NCI-H1930 (cell line): ENCODE measurements around the gene DESI1.
"Not testable (repeated sequence)": the region's sequence is repeated elsewhere in the genome, so short reads cannot be mapped to it uniquely, and the experiment has no call there.

Experiments used
- DNase-seq, 2 experiments: peaks; one replicate each; lab custom pipeline; 2025; lab: John Stamatoyannopoulos, UW

DESI1 gene

DNA sequence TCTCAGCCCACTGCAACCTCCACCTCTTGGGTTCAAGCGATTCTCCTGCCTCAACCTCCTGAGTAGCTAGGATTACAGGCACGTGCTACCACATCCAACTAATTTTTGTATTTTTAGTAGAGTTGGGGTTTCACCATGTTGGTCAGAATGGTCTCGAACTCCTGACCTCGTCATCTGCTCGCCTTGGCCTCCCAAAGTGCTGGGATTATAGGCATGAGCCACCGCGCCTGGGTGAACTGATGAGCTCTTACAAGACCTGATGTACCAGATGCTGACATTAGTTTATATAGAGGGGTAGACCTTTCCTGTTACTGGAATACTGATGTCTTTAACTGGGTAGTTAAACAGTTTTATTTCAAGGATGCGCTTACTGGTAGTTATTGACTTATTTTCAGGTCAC is 13.8 kb upstream of the DESI1 start:
- not testable (repeated sequence) for DNase-seq

DNA sequence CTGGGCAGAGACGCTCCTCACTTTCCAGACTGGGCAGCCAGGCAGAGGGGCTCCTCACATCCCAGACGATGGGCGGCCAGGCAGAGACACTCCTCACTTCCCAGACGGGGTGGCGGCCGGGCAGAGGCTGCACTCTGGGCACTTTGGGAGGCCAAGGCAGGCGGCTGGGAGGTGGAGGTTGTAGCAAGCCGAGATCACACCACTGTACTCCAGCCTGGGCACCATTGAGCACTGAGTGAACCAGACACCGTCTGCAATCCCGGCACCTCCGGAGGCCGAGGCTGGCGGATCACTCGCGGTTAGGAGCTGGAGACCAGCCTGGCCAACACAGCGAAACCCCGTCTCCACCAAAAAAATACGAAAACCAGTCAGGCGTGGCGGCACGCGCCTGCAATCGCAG is 10.8 kb upstream of the DESI1 start:
- DNase-seq: not testable (repeated sequence)

DNA sequence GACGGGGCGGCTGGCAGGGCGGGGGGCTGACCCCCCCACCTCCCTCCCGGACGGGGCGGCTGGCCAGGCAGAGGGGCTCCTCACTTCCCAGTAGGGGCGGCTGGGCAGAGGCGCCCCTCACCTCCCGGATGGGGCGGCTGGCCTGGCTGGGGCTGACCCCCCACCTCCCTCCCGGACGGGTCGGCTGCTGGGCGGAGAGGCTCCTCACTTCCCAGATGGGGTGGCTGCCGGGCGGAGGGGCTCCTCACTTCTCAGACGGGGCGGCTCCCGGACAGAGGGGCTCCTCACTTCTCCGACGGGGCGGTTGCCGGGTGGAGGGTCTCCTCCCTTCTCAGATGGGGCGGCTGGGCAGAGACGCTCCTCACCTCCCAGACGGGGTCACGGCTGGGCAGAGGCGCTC is 10.3 kb upstream of the DESI1 start:
- not testable (repeated sequence) for DNase-seq

DNA sequence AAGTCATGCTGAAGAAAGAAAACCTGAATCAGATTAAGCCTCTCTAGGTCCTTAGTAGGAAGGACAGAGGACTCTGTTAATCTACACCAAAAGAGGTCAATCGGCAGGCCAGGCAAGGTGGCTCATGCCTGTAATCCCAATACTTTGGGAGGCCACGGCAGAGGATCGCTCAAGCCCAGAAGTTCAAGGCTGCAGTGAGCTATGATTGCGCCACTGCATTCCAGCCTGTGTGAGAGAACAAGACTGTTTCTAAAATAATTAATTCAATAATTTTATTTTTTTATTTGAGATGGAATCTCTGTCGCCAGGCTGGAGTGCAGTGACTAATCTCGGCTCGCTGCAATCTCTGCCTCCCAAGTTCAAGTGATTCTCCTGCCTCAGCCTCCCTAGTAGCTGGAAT is 4.7 kb upstream of the DESI1 start:
- DNase-seq: no peak

DNA sequence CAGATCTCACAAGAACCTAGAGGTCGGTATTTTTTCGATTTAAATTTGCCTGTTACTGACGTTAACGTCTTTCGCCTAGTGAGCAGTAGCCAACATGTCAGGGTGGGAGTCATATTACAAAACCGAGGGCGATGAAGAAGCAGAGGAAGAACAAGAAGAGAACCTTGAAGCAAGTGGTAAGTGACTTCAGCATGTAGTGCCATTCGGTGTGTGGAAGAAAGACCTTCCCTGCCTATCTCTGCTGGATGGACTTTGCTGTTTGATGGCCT is 1.0 kb upstream of the DESI1 start:
- no peak for DNase-seq

DNA sequence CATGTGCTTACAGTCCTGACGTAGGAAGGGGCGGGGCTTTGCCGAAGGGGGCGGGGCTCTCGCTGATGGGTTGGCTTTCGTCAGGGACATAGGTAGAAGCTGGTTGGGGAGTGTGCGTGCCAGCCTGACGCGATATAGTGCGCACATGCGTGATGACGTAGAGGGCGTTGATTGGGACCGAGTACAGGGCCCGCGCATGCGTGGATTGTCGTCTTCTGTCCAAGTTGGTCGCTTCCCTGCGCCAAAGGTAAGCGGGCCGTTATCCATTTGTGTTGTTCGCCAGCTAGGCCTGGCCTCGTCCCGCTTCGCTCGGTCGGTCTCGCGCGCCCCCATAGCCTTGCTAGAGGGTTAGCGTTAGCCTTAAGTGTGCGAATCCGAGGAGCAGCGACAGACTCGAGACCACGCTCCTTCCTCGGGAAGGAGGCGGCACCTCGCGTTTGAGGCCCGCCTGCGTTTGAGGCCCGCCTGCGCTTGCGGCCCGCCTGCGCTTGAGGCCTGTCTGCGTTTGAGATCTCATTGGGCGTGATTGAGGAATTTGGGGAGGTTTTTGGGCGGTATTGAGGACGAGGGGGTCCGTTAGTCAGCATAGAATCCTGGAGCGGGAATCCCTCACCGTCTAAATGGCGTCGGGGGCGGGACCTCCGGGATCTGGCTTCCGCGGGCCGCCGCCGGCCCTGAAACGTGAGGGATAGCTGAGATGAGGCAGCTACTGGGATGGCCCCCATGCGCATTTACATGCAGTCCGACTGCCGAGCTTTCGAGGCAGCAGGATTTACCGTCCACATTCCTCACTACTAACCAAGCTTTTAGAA is 462 bp upstream of the DESI1 start, which contains the start of gene XRCC6:
Gene XRCC6, plus strand, starts transcription at position 197 of the 812 bp plus-strand sequence. CDS start 710 bp downstream, outside the sequence.
- DNase-seq: peak; percentile 98

DNA sequence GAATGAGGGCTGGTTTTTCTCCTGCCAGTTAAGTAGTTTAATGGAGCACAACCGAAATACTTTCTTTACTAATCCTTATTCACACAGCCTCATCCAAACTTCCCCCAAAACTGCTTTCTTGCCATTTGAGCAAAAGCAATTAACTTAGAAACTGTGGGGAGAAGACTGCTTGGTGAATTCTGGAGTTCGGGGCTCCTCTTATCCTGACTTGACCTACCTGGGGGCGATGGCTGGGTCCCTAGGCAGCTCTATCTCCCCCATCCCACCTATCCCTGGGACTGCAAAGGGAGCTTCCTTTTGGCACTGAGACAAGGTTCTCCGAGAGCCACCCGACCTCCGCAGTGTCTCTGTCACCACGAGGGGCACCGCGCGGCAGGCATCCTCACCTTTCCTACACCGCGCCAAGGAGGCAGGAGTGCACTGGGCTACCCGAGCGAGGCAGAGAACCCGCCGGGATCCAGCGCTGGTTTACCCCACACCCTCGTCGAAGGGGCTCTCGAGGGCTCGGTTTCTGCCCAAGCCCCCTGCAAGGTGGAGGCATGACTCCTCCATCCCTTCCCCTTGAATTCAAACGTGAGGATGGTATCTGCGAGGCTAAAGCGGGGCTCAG is 759 bp downstream of the DESI1 start:
- DNase-seq: no peak

DNA sequence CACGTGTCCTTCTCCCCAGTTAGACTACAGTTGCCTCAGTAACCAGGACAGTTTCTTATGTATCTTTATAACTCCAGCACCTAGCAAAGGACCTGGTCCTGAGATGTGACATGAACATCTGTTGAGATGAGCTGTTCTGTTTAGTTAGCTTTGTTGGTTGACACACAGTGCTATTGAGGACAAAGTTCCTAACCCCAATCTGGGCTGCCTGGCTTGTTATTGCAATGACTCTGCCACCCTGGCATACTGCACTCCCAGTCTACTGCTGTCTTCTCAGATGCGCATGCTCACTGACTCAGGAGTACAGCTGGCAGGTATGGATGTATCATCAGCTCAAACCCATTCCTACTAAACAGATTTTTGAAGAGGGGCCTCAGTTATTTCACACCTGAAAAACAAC is 7.4 kb downstream of the DESI1 start:
- no peak for DNase-seq

DNA sequence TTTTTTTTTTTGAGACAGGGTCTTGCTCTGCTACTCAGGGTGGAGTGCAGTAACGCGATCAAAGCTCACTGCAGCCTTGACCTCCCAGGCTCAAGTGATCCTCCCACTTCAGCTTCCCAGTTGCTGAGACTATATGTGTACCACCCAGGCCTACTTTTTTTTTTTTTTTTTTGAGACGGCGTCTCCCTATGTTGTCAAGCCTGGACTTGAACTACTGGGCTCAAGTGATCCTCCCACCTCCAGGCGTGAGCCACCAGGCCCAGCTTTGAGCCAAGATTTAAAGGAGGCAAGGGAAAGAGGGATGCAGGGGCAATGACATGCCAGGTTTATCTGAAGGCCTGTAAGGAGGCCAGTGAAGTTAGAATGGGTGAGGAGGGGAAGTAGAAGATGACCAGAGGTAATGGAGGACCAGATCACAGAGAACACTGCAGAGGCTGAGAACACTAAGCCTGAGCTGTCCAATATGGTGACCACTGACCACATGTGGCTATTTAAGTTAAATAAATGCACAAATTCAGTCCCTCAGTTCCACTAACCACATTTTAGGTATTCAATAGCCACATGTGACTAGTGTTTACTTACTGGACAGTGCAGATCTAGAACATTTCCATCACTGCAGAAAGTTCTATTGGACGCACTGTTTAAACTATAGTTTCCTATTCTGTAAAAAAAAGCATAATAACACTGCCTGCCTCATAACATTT is 8.1 kb downstream of the DESI1 start:
- DNase-seq: no peak

DNA sequence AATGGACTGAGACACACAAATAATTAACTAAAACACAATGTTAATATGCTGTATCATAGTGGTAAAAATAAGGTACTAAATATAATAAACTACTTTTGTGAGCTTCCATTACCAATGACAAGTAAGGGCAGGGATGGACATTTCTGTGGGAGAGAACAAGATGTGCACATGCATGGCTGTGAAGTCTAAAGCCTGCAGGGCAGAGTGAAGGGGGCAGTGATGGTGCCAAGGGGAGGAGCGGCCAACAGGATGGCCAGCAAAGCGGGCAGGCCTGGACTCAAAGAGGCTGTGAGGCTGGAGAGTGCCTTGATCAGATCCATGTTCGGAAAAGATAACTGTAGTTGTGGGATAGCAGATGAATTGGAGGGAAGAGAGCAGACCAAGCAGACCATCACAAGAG is 12.5 kb downstream of the DESI1 start:
- DNase-seq: no peak

DNA sequence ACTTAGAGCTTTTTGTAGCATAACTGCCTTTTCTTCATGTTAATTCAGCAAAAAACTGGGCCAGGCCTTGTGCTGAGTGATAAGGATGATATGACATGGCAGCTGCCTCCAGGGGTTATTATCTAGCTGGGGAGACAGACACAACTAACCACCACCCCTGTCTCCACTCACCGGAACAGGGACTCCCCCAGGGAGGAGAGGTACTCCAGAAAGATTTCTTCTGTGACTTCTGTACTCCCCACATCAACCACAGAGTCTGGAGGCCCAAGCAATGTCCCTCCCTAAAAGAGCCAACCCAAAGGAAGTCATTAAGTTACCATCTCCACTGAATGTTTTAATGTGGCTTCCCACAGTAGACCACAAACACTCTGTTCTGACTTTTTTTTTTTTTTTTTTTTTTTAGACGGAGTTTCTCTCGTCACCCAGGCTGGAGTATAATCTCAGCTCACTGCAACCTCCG is 16.9 kb downstream of the DESI1 start:
- DNase-seq: no peak

DNA sequence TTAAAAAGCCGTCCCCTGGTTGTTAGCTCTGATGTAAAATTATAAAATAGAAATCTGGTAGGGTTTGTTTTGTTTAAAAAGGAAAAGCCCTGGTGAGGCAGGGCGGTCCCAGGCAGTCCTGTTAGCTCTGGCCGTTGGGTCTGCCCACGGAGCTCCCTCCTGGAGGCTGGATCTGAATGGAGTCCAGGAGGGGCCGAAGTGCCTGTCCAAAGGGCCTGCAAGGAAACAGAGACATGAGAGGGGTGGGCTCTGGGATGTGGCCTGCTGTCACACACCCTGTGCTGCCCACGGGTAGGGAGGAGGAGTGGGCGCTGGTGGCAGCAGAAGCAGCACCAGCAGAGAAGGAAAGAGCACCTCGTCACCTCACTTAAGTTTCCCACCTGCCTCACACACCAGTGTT is 19.9 kb downstream of the DESI1 start:
- no peak for DNase-seq

DNA sequence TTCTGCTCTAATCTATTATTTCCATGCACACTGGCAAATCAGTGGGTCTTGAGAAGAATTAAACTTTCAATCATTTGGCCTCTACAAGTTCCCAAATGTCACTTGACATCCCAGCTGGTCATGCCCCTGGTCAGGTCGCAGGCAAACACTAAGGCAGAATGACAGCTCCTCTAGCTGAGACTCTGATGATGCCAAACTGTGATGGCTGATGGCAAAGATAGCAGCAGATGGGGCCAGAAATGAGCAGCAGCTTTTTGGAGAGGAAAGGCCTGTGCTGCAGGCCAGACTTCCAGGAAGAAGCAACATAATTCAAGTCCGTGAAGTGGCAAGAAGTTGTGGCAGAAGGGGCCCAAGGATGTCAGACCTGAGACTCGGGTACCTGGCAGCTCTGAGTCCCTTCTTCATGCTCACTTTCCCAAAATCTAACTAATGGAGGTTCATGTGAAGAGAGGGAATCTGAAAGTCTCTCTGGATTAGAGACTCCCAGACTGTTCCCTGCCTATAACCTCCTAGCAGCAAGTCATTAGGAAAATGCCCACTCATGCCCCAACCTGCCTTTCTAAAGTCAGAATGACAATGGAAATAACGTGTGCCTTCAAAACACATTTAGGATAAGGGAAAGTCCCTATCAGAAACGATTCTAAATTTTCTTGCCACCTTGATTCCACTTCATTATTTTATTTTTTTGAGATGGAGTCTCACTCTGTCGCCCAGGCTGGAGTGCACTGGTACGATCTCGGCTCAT is 21.8 kb downstream of the DESI1 start:
- DNase-seq: no peak

DNA sequence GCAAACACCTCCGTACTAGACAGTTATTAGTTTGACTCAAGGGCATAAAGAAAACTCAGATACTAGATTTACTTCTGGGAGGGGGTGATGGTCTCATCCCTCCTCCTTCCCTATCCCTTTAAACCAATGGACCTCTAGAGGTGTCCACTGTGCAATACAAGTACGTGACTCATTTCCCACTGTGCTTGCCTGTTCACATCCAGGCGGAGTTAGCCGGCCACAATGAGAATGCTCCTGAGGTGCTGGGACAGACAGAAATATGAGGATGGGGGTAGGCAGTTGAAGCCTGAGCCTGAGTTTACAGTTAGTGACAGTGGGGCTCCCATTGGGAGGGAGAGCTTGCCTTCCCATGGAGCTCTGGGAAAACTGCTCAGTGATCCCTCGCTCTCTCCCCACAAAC is 22.8 kb downstream of the DESI1 start:
- no peak for DNase-seq

DNA sequence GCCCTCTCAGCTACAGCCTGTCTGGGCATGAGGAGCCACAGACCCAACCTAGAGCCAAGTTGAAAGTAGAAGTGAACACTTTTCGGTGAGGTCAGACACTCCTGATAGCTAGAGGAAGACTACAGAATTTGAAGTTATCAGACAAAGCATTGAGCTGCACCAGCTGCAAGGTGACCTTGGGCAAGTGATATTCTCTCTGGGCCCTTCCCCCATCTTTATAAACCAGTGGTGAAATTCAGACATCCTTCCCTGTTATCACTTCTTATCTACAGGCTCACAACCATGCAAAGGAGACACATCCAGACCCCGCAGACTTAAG is 23.2 kb downstream of the DESI1 start:
- no peak for DNase-seq

DNA sequence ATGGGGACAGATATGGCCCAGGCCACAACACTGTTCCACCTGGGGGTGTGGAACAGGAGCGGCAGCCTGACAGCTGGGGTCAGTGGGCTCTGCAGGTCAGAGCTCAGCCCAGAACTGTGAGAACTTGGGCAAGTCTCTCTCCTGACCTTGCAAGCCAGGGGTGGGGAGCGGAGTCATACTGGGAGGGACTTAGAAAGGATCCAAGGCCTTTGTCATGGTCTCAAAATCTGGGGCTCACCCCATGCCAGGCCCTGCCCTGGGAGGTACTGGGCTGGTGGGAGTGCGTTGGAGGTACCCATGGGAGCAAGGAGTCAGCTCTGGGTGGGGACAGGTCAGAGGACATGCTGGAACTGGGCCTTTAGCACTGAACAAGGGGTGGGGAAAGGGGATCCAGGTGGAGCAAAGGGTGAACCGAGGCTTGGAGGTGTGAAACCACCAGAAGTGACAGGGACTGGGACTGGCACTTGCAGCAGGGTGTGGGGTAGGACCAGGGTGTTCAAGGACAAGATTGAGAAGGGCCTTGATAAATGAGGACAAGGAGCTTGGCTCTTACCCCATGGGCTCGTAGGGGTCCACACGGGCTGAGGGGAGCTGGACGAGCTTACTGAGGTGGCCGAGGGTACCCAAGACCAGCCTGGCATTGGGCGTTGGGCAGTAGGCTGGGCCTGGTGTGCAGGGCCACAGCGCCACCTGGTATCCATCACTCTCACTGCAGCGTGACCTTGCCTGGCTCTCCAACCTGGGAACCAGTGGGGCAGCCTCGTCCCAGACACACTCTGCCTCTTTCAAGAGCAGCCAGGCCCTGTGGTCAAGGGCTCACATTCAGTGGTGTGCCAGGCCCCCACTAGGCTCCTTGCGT is 23.8 kb downstream of the DESI1 start:
- DNase-seq: peak in 1 of 2 experiments; percentile 2

DNA sequence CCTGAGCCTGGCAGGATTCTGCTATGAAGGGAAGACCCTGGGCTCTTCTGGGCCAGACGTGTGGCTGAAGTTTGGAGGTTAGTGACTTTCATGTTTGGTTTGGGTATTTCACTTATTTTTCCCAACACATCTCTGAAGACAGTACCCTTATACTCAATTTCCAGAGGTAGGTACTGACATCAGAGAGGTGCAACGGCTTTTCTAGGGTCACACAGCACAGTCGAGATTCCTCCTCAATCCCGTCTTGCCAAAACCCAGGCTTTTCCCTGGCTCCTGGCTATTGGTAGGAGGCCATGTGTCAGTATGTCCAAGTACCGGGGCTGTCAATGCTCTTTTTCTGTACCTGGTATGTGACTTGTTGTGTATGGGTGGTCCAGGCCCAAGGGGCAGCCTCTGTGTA is 25.1 kb downstream of the DESI1 start:
- no peak for DNase-seq

DNA sequence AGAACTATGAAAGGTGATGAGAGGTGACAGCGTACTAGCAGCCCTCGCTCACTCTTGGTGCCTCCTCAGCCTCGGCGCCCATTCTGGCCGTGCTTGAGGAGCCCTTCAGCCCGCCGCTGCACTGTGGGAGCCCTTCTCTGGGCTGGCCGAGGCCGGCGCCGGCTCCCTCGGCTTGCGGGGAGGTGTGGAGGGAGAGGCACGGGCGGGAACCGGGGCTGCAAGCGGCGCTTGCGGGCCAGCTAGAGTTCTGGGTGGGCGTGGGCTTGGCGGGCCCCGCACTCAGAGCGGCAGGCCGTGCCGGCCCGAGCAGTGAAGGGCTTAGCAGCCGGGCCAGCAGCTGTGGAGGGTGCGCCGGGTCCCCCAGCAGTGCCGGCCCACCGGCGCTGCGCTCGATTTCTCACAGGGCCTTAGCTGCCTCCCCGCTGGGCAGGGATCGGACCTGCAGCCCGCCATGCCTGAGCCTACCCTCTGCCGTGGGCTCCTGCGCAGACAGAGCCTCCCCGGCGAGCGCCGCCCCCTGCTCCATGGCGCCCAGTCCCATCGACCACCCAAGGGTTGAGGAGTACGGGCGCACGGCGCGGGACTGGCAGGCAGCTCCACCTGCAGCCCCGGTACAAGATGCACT is 27.4 kb downstream of the DESI1 start:
- DNase-seq: not testable (repeated sequence)

DNA sequence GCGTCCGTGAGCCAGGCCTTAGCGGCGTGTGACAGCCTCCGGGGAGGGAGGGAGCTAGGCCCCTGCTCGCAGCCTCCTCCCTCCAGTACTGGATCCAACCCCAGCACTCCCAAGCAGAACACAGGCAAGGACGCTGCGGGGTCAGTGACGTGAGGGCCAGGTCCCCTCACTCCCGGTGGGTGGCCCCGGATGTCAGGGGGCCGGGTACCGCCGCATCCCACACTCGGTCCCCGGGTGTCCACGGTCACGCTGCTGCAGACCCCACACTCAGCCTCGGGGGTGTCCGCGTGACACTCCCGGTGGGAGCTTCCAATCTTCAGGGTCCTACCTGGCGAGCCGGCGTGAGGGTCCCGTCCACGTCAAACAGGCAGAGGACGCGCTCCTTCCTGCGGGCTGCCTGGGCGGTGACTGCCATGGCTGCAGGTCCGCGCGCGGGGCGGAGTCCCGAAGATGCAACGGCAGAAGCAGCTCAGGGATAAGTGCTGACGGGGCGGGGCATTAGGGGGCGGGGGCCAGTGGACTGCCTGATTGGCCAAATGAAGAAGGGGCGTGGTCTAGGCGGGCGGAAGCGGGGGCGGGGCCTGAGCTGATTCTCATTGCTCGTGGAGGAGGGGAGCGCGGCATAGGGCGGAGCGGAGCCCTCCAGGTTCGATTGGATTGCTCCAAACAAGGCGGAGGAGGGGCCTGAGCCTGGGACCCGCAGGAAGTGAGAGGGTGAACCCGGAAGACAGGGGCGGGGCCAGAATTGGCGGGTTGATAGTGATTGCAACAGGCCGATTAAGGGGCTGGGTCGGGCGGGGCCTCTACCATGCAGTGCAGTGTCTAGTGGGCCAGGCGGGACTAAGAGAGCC is 31.2 kb downstream of the DESI1 start, which contains the start of gene PMM1:
Gene PMM1, minus strand, starts transcription at position 450 of the 851 bp plus-strand sequence. Its CDS starts 35 bp downstream, at position 415.
- DNase-seq: peak; percentile 99

DNA sequence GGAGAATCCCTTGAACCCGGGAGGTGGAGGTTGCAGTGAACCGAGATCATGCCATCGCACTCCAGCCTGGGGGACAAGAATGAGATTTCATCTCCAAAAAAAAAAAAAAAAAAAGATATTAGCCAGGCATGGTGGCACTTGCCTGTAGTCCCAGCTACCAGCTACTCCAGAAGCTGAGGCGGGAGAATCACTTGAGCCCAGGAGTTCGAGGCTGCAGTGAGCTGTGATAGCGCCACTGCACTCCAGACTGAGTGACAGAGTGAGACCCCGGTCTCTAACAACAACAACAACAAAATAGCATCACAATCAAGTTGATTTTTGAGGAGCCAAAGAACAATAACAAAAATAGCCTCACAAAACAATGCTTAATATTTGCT is 33.5 kb downstream of the DESI1 start:
- no peak for DNase-seq
